Measurements from ENCODE around the gene TMEM175. TPM values are rescaled to one million over a fixed set of nuclear protein-coding genes. Genes with fewer than 3 reads are reported as not detected.

Gene TMEM175
- total and polyA plus RNA-seq, 9 of the 15 experiments (the other 6 are each of a cell fraction or from before 2014, with no cell fraction given): 0.13 to 30.9 (median 9.4) TPM

DNA sequence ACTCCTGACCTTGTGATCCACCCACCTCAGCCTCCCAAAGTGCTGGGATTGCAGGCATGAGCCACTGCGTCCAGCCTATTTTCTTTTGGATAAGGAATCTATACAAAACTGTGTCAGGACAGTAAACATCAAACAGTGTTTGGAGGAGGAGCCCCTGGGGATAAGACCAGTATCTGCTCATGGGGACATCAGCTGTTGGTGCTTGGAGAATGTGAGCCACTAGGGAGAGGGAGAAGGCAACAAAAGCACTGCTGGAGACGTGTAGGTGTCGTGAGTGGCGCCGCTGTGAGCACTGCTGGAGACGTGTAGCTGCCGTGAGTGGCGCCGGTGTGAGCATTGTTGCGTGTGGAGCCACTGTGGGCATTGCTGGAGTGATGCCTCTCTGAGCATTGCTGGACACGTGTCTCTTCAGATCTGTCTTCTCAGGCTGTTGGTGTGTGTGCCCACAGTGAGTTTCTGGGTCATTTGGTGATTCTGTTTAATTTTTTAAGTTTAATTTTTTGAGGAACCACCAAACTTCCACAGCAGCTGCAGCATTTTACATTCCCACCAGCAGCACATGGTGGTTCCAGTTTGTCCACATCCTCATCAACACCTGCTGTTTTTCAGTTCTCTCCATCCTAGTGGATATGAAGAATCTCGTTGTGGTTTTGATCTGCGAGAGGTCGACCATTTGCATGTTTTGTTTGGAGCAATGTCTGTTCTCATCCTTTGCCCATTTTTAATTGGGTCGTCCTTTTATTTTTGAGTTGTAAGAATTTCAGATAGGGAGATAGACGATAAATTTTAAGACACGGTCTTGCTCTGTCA lies 22.2 kb downstream of the TMEM175 start (continued):
- TF ChIP-seq, protein P1, sequence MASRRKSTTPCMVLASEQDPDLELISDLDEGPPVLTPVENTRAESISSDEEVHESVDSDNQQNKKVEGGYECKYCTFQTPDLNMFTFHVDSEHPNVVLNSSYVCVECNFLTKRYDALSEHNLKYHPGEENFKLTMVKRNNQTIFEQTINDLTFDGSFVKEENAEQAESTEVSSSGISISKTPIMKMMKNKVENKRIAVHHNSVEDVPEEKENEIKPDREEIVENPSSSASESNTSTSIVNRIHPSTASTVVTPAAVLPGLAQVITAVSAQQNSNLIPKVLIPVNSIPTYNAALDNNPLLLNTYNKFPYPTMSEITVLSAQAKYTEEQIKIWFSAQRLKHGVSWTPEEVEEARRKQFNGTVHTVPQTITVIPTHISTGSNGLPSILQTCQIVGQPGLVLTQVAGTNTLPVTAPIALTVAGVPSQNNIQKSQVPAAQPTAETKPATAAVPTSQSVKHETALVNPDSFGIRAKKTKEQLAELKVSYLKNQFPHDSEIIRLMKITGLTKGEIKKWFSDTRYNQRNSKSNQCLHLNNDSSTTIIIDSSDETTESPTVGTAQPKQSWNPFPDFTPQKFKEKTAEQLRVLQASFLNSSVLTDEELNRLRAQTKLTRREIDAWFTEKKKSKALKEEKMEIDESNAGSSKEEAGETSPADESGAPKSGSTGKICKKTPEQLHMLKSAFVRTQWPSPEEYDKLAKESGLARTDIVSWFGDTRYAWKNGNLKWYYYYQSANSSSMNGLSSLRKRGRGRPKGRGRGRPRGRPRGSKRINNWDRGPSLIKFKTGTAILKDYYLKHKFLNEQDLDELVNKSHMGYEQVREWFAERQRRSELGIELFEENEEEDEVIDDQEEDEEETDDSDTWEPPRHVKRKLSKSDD (conservative IDR thresholded peaks at IDR 0.05; ENCODE audit: low read length): no peak
- no peak for TF ChIP-seq ZKSCAN8 (CRISPR knock-in tag; IDR thresholded peaks at IDR 0.05)
- no peak for TF ChIP-seq NONO (IDR thresholded peaks at IDR 0.05; ENCODE audit: low read depth in 2 of 2, low read length in 1 of 2)
- TF ChIP-seq, protein P2, sequence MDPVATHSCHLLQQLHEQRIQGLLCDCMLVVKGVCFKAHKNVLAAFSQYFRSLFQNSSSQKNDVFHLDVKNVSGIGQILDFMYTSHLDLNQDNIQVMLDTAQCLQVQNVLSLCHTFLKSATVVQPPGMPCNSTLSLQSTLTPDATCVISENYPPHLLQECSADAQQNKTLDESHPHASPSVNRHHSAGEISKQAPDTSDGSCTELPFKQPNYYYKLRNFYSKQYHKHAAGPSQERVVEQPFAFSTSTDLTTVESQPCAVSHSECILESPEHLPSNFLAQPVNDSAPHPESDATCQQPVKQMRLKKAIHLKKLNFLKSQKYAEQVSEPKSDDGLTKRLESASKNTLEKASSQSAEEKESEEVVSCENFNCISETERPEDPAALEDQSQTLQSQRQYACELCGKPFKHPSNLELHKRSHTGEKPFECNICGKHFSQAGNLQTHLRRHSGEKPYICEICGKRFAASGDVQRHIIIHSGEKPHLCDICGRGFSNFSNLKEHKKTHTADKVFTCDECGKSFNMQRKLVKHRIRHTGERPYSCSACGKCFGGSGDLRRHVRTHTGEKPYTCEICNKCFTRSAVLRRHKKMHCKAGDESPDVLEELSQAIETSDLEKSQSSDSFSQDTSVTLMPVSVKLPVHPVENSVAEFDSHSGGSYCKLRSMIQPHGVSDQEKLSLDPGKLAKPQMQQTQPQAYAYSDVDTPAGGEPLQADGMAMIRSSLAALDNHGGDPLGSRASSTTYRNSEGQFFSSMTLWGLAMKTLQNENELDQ (CRISPR knock-in tag; IDR thresholded peaks at IDR 0.05; ENCODE audit: borderline replicate concordance): no peak
- no peak for TF ChIP-seq PHF21A (IDR thresholded peaks at IDR 0.05; ENCODE audit: borderline replicate concordance, low read depth)
- TF ChIP-seq, protein P3, sequence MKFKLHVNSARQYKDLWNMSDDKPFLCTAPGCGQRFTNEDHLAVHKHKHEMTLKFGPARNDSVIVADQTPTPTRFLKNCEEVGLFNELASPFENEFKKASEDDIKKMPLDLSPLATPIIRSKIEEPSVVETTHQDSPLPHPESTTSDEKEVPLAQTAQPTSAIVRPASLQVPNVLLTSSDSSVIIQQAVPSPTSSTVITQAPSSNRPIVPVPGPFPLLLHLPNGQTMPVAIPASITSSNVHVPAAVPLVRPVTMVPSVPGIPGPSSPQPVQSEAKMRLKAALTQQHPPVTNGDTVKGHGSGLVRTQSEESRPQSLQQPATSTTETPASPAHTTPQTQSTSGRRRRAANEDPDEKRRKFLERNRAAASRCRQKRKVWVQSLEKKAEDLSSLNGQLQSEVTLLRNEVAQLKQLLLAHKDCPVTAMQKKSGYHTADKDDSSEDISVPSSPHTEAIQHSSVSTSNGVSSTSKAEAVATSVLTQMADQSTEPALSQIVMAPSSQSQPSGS (CRISPR knock-in tag; IDR thresholded peaks at IDR 0.05): no peak
- no peak for TF ChIP-seq HNRNPLL (IDR thresholded peaks at IDR 0.05; ENCODE audit: low read depth, low read length, poor library complexity, severe bottlenecking)
- TF ChIP-seq, protein P4, sequence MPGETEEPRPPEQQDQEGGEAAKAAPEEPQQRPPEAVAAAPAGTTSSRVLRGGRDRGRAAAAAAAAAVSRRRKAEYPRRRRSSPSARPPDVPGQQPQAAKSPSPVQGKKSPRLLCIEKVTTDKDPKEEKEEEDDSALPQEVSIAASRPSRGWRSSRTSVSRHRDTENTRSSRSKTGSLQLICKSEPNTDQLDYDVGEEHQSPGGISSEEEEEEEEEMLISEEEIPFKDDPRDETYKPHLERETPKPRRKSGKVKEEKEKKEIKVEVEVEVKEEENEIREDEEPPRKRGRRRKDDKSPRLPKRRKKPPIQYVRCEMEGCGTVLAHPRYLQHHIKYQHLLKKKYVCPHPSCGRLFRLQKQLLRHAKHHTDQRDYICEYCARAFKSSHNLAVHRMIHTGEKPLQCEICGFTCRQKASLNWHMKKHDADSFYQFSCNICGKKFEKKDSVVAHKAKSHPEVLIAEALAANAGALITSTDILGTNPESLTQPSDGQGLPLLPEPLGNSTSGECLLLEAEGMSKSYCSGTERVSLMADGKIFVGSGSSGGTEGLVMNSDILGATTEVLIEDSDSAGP (CRISPR knock-in tag; IDR thresholded peaks at IDR 0.05): no peak
- TF ChIP-seq, protein P5, sequence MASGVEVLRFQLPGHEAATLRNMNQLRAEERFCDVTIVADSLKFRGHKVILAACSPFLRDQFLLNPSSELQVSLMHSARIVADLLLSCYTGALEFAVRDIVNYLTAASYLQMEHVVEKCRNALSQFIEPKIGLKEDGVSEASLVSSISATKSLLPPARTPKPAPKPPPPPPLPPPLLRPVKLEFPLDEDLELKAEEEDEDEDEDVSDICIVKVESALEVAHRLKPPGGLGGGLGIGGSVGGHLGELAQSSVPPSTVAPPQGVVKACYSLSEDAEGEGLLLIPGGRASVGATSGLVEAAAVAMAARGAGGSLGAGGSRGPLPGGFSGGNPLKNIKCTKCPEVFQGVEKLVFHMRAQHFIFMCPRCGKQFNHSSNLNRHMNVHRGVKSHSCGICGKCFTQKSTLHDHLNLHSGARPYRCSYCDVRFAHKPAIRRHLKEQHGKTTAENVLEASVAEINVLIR (CRISPR knock-in tag; IDR thresholded peaks at IDR 0.05): no peak
- no peak for TF ChIP-seq LEF1 (IDR thresholded peaks at IDR 0.05)
- TF ChIP-seq, protein P6, sequence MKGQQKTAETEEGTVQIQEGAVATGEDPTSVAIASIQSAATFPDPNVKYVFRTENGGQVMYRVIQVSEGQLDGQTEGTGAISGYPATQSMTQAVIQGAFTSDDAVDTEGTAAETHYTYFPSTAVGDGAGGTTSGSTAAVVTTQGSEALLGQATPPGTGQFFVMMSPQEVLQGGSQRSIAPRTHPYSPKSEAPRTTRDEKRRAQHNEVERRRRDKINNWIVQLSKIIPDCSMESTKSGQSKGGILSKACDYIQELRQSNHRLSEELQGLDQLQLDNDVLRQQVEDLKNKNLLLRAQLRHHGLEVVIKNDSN (CRISPR knock-in tag; IDR thresholded peaks at IDR 0.05): no peak
- TF ChIP-seq RAD21 (CRISPR knock-in tag; conservative IDR thresholded peaks at IDR 0.05 in 1 of 2, IDR thresholded peaks at IDR 0.05 in 1 of 2): no peak

All from K562 (cell line).